ENCODE data around the gene COL23A1. TPM values are rescaled to one million over a fixed set of nuclear protein-coding genes. Genes with fewer than 3 reads are reported as not detected.

The COL23A1 gene
- total and polyA plus RNA-seq, 8 donors, result 0.06 to 0.68 (median 0.33) TPM; not detected in 2

GRCh38 chr5:178545941-178546674 is 44.1 kb downstream of the COL23A1 start:
- DNase-seq (peak in 1 of 6 donors; percentile 42), ATAC-seq (no peak), FAIRE-seq (no peak)
- no peaks in the 10 kb centered on the region for H3K4me1 ChIP-seq
- H3K9me3 ChIP-seq, result no peaks in the 10 kb centered on the region
- no peaks in the 10 kb centered on the region for H3K27me3 ChIP-seq
- WGBS, 2 donors, result 61 to 70% methylated on average over 16 of the region's 16 CpGs
- H3K36me3 ChIP-seq, result no peaks in the 10 kb centered on the region
- intact Hi-C loops (cut with DNase I), result no loop called here
- no peak overlapping the region for H3K27ac ChIP-seq
- H3K4me3 ChIP-seq, result no peak overlapping the region
- TF ChIP-seq CTCF (IDR thresholded peaks at IDR 0.05), result no peak

GRCh38 chr5:178545176-178545575 is 45.0 kb downstream of the COL23A1 start:
- TF ChIP-seq CTCF (IDR thresholded peaks at IDR 0.05), result no peak
- H3K27me3 ChIP-seq, result no peaks in the 10 kb centered on the region
- H3K4me3 ChIP-seq, result no peak overlapping the region
- FAIRE-seq (no peak), ATAC-seq (no peak), DNase-seq (peak in 1 of 6 donors; percentile 21)
- 66 to 67% methylated on average over 9 of the region's 9 CpGs for WGBS, 2 donors
- no peaks in the 10 kb centered on the region for H3K4me1 ChIP-seq
- intact Hi-C loops (cut with DNase I), result no loop called here
- H3K9me3 ChIP-seq, result no peaks in the 10 kb centered on the region
- no peak overlapping the region for H3K27ac ChIP-seq
- no peaks in the 10 kb centered on the region for H3K36me3 ChIP-seq

GRCh38 chr5:178544166-178544834 is 45.9 kb downstream of the COL23A1 start:
- DNase-seq (peak in 1 of 6 donors; percentile 36), ATAC-seq (no peak), FAIRE-seq (no peak)
- H3K27me3 ChIP-seq, result no peaks in the 10 kb centered on the region
- no peak overlapping the region for H3K4me3 ChIP-seq
- 84 to 90% methylated on average over 22 of the region's 22 CpGs for WGBS, 2 donors
- H3K36me3 ChIP-seq, result no peaks in the 10 kb centered on the region
- H3K4me1 ChIP-seq, result no peaks in the 10 kb centered on the region
- H3K27ac ChIP-seq, result no peak overlapping the region
- no peaks in the 10 kb centered on the region for H3K9me3 ChIP-seq
- intact Hi-C loops (cut with DNase I), result no loop called here
- no peak for TF ChIP-seq CTCF (IDR thresholded peaks at IDR 0.05)

- Histone ChIP-seq H3K4me3 (no peak overlapping the region), H3K36me3 (no peaks in the 10 kb centered on the region), H3K27ac (no peak overlapping the region), H3K9me3 (no peaks in the 10 kb centered on the region), H3K4me1 (no peaks in the 10 kb centered on the region), H3K27me3 (no peaks in the 10 kb centered on the region)
- intact Hi-C loops (cut with DNase I), result no loop called here
- WGBS, 2 donors, result 50 to 64% methylated on average over 7 of the region's 7 CpGs
- ATAC-seq (no peak), FAIRE-seq (no peak), DNase-seq (peak in 1 of 6 donors; percentile 2)
- no peak for TF ChIP-seq CTCF (IDR thresholded peaks at IDR 0.05)
Observed at GRCh38 chr5:178542455-178542854, 47.7 kb downstream of the COL23A1 start.

- no peaks in the 10 kb centered on the region for H3K36me3 ChIP-seq
- H3K27ac ChIP-seq, result no peak overlapping the region
- TF ChIP-seq CTCF (IDR thresholded peaks at IDR 0.05), result no peak
- H3K4me1 ChIP-seq, result no peaks in the 10 kb centered on the region
- ATAC-seq (no peak), FAIRE-seq (no peak), DNase-seq (no peak)
- H3K4me3 ChIP-seq, result no peak overlapping the region
- WGBS, 2 donors, result 83 to 84% methylated on average over 6 of the region's 6 CpGs
- H3K9me3 ChIP-seq, result no peaks in the 10 kb centered on the region
- intact Hi-C loops (cut with DNase I), result no loop called here
- H3K27me3 ChIP-seq, result no peaks in the 10 kb centered on the region
Observed at GRCh38 chr5:178540526-178540925, 49.7 kb downstream of the COL23A1 start.
